Neural progenitor cell (in vitro differentiated cells): Measurements from ENCODE around the gene CTSD.

Source experiments
- EZH2 ChIP-seq: fragments of 200-600 bp; sonication (generic); IDR thresholded peaks from 2 replicates; pipeline ENCODE4 v1.6.1; 2017; ENCODE audit warnings: antibody characterized with exemption, mild to moderate bottlenecking, moderate library complexity
- EZH2phosphoT487 ChIP-seq: fragments of 200-600 bp; sonication (generic); IDR thresholded peaks from 2 replicates; pipeline ENCODE4 v1.6.1; 2017; ENCODE audit warnings: antibody characterized with exemption
- TF ChIP-seq, protein P1 (sequence below): fragments of 200-600 bp; sonication (generic); IDR thresholded peaks from 2 replicates; pipeline ENCODE4 v1.5.1; 2017; ENCODE audit warnings: antibody characterized with exemption, mild to moderate bottlenecking

DNA sequence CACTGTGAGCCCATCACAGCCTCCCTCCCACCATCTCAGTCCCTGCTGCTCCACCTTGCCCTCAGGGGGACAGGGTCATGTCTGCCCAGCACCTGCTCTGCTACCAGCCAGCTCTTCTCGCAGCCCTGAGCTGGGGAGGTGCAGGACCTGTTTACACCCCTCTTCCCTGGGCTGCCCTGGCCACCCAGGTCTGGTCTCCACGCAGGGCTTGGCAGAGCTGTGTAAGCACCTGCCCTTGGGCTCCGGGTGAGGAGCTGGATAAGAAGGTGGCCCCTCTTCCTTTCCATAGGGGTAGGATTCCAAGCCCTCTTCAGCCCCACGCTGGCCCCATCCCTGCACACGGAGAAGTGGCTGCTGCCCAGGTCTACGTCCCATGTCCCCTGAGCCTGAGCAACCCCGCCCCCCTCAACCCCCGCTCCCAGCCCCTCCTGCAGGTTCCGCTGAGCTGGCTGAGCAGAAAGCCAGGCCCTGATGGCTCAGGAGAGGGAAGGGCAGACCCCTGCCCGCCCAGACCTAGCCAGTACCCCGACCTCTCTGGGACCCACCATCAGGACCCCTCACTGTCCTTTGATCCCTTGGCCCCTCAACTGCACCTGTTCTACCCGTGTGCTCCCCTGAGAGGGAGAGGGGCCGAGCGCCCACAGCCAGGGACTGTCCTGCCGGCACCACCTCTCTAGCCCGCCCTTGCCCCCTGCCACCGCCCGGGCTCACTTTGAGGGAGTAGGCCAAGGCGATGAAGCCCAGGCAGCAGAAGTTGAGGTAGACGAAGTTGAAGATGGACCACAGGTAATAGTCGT, 16.6 kb downstream of the CTSD start:
- TF ChIP-seq, protein P1, sequence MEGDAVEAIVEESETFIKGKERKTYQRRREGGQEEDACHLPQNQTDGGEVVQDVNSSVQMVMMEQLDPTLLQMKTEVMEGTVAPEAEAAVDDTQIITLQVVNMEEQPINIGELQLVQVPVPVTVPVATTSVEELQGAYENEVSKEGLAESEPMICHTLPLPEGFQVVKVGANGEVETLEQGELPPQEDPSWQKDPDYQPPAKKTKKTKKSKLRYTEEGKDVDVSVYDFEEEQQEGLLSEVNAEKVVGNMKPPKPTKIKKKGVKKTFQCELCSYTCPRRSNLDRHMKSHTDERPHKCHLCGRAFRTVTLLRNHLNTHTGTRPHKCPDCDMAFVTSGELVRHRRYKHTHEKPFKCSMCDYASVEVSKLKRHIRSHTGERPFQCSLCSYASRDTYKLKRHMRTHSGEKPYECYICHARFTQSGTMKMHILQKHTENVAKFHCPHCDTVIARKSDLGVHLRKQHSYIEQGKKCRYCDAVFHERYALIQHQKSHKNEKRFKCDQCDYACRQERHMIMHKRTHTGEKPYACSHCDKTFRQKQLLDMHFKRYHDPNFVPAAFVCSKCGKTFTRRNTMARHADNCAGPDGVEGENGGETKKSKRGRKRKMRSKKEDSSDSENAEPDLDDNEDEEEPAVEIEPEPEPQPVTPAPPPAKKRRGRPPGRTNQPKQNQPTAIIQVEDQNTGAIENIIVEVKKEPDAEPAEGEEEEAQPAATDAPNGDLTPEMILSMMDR: no peak
- no peak for TF ChIP-seq EZH2
- TF ChIP-seq EZH2phosphoT487: no peak
